Measurements from ENCODE around the gene AGAP6.
"Not testable (repeated sequence)": the region's sequence is repeated elsewhere in the genome, so short reads cannot be mapped to it uniquely, and the experiment has no call there.

- TF ChIP-seq CTCF, POLR2A (IDR thresholded peaks at IDR 0.05): not testable (repeated sequence)
These were observed 16.1 kb upstream of the AGAP6 start for GRCh38 chr10:49972094-49972493.
